ENCODE measurements around the gene FKBP3. TPM values are rescaled to one million over a fixed set of nuclear protein-coding genes. Genes with fewer than 3 reads are reported as not detected.

FKBP3 gene
- total and polyA plus RNA-seq, 2 of the 8 experiments (the other 6 are each of a cell fraction or from before 2014, with no cell fraction given): 36.0 to 149 TPM

DNA sequence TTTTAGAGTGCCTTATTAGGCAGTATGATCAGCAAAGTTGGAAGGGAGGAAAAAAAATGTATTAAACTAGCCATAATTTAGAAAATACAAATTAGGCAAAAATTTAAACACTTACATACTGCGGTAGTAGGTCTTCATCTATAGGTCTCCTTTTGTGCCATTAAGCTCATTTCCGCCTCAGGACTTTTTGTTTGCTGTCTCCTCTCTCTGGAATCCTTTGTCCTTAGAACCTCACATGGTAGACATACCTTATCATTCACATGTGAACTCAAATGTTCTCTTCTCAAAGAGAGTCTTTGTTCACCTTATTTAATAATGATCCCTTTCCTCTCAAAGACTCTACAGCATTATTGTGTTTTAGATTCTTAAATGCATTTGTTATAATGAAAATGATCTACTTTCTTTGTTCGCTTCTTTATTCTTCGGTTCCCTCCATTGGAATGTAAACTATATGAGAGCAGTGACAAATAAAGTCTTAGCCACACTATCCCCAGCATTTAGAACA is 16.2 kb upstream of the FKBP3 start (continued):
- TF ChIP-seq TBP (IDR thresholded peaks at IDR 0.05; ENCODE audit: low read depth, low read length) (no peak), POLR2A (IDR thresholded peaks at IDR 0.05; ENCODE audit: control extremely low read depth in 1 of 2, low read depth in 2 of 2, low read length in 2 of 2) (no peak), TCF12 (IDR thresholded peaks at IDR 0.05; ENCODE audit: low read depth, low read length) (no peak), CBX5 (IDR thresholded peaks at IDR 0.05; ENCODE audit: low read depth, low read length) (no peak)

All from H1 (cell line).